ENCODE results near the gene SLC39A5.

- TF ChIP-seq RBAK (CRISPR knock-in tag; IDR thresholded peaks at IDR 0.05) = no peak
- no peak for TF ChIP-seq E2F1 (CRISPR knock-in tag; IDR thresholded peaks at IDR 0.05)
- no peak for TF ChIP-seq ZBTB43 (CRISPR knock-in tag; conservative IDR thresholded peaks at IDR 0.05)
- TF ChIP-seq ZBTB34 (CRISPR knock-in tag; IDR thresholded peaks at IDR 0.05) = no peak
- TF ChIP-seq ZNF230 (CRISPR knock-in tag; IDR thresholded peaks at IDR 0.05) = no peak
- TF ChIP-seq YY1 (IDR thresholded peaks at IDR 0.05; ENCODE audit: insufficient read depth, insufficient replicate concordance, low read depth, low read length) = no peak
- TF ChIP-seq ZHX2 (IDR thresholded peaks at IDR 0.05; ENCODE audit: low read depth) = no peak
- no peak for TF ChIP-seq ZHX2 (CRISPR knock-in tag; IDR thresholded peaks at IDR 0.05; ENCODE audit: borderline replicate concordance)
- TF ChIP-seq KDM3A (CRISPR knock-in tag; IDR thresholded peaks at IDR 0.05; ENCODE audit: low read depth) = no peak
- TF ChIP-seq ESRRA (CRISPR knock-in tag; IDR thresholded peaks at IDR 0.05; ENCODE audit: low read depth) = no peak
- TF ChIP-seq ZNF878 (CRISPR knock-in tag; IDR thresholded peaks at IDR 0.05) = no peak
- TF ChIP-seq ZNF850 (CRISPR knock-in tag; conservative IDR thresholded peaks at IDR 0.05) = no peak
- TF ChIP-seq STAT5B (CRISPR knock-in tag; IDR thresholded peaks at IDR 0.05) = no peak
- TF ChIP-seq SIN3A (IDR thresholded peaks at IDR 0.05; ENCODE audit: borderline replicate concordance, low read depth, low read length) = no peak
- TF ChIP-seq CTCF (CRISPR knock-in tag; IDR thresholded peaks at IDR 0.05) = no peak
These were observed 13.9 kb downstream of the SLC39A5 start for GRCh38 chr12:56243731-56244181.

Data from HepG2 (cell line).